Retinal pigment epithelial cell (primary cell): ENCODE data around the gene OR4D6.
"Not testable (repeated sequence)": the region's sequence is repeated elsewhere in the genome, so short reads cannot be mapped to it uniquely, and the experiment has no call there.

Source experiments
- DNase-seq: peaks from one replicate; pipeline ENCODE4 v3.0.0-alpha.2; 2010; ENCODE audit warnings: low read depth
- H3K4me3 ChIP-seq: 2 replicates; pipeline ENCODE4 v1.5.1; 2011; ENCODE audit warnings: mild to moderate bottlenecking, low read length, control low read depth, moderate library complexity
- CTCF ChIP-seq: conservative IDR thresholded peaks from 2 replicates; pipeline ENCODE4 v1.5.1; 2011; ENCODE audit warnings: low read depth, low read length, control low read depth, inconsistent platforms

OR4D6 gene

DNA sequence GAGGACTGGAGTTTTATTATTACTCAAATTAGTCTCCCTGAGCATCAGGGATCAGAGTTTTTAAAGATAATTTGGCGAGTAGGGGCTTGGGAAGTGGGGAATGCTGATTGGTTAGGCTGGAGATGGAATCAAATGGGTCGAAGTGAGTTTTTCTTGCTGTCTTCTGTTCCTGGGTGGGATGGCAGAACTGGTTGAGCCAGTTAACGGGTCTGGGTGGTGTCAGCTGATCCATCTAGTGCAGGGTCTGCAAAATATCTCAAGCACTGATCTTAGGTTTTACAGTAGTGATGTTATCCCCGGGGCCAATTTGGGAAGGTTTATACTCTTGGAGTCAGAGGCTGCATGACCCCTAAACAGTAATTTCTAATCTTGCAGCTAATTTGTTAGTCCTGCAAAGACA lies 31.6 kb upstream of the OR4D6 start:
- no peak for DNase-seq
- H3K4me3 ChIP-seq: no peak overlapping the region
- TF ChIP-seq CTCF: no peak

GRCh38 chr11:59426361-59427067 lies 30.2 kb upstream of the OR4D6 start, which contains the start of gene OR5A2:
TSS of gene OR5A2 (minus strand) at chr11:59426413. CDS start at chr11:59422953, 3,460 bp downstream.
- TF ChIP-seq CTCF: no peak
- H3K4me3 ChIP-seq: no peak within 1 kb of the TSS
- DNase-seq: no peak

DNA sequence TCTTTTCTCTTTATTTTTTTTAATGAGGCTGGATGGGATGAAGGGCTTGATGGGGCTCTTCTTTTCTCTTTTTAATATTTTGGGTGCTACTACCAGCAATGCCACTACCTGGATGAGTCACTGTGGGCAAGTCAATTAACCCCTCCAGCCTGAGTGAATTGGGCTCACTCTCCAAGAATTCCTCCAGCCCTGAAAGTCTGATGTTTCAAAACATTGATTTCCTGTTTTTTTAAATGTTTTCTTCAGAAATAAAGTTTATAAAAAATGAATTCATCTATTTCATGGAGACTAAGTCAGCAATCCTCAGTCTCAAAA lies 29.7 kb upstream of the OR4D6 start:
- no peak overlapping the region for H3K4me3 ChIP-seq
- no peak for TF ChIP-seq CTCF

GRCh38 chr11:59429924-59430516 lies 26.7 kb upstream of the OR4D6 start:
- no peak for DNase-seq
- TF ChIP-seq CTCF: peak; percentile 84
- no peak overlapping the region for H3K4me3 ChIP-seq

More for the DNA sequence above, 29.7 kb upstream of the OR4D6 start:
- DNase-seq: no peak

DNA sequence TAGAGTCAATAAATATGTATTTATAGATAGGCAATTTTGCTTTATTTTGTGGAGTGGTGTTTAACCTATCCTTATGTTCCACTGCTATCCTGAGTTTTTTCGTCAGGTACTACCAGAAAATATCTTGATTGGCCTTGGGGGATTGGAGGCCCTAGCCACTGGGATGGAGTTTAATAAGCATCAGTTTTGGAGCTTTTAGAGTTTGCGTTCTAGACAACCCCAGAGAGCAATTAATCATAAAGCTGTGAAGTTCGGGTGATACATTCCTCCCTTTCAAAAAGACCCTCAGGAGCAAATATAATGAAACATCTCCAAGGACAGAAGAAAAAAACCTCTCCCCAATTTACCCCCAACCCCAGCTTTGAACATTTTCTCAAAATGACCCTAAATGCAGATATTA lies 20.6 kb upstream of the OR4D6 start, which contains the start of gene OR5A1:
Gene OR5A1 (plus strand): TSS at position 301 of the 400 bp plus-strand sequence. CDS start 6,700 bp downstream, outside the sequence.
- DNase-seq: no peak
- no peak for TF ChIP-seq CTCF
- no peak within 1 kb of the TSS for H3K4me3 ChIP-seq

DNA sequence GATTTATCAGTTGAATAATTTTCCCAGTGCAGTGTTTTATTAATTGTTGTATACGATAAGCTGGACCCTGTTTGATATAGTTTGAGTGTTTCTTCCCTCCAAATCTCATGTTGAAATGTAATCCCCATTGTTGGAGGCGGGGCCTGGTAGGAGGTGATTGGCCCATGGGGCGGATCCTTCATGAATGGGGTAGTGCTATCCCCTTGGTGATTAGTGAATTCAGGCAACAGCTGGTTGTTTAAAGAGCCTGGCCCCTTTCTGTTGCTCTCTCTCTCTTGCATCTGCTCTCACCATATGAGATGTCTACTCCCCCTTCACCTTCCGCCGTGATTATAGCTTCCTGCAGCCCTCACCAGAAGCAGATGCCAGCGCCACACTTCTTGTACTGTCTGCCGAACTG lies 19.0 kb upstream of the OR4D6 start:
- TF ChIP-seq CTCF: no peak
- no peak overlapping the region for H3K4me3 ChIP-seq
- DNase-seq: no peak

DNA sequence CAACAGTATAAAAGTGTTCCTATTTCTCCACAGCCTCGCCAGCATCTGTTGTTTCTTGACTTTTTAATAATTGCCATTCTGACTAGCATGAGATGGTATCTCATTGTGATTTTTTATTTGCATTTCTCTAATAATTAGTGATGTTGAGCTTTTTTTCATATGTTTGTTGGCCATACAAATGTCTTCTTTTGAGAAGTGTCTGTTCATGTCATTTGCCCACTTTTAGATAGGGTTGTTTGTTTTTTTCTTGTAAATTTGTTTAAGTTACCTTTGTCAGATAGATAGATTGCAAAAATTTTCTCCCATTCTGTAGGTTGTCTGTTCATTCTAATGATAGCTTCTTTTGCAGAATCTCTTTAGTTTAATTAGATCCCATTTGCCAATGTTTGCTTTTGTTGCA lies 11.1 kb upstream of the OR4D6 start:
- not testable (repeated sequence) for H3K4me3 ChIP-seq, DNase-seq
